Neural cell (in vitro differentiated cells): ENCODE results near the gene KBTBD13. TPM values are rescaled to one million over a fixed set of nuclear protein-coding genes. Genes with fewer than 3 reads are reported as not detected.

Source experiments
- H2AFZ ChIP-seq: fragments of 200-600, 300-800 bp; sonication (generic), shearing (Covaris generic); 2 replicates; pipeline ENCODE4 v1.6.0; 2014; ENCODE audit warnings: low read depth, mild to moderate bottlenecking, antibody characterized with exemption, low read length, moderate library complexity
- H3F3A ChIP-seq: fragments of 200-600 bp; shearing (Covaris generic); 2 replicates; pipeline ENCODE4 v1.6.1; 2016; ENCODE audit warnings: mild to moderate bottlenecking, moderate library complexity, mixed read lengths, antibody characterized with exemption, low read length; ENCODE audit not compliant: insufficient read depth, poor library complexity, severe bottlenecking
- H3K27ac ChIP-seq: fragments of 200-600, 300-800 bp; sonication (generic), shearing (Covaris generic); 2 replicates; pipeline ENCODE4 v1.5.1; 2014; ENCODE audit warnings: mild to moderate bottlenecking, low read length, moderate library complexity
- H3K27me3 ChIP-seq: fragments of 300-800, 200-600 bp; sonication (generic), shearing (Covaris generic); 2 replicates; pipeline ENCODE4 v1.6.0; 2014; ENCODE audit warnings: mild to moderate bottlenecking, low read depth, low read length, moderate library complexity; ENCODE audit not compliant: insufficient read depth
- H3K36me3 ChIP-seq: fragments of 300-800, 200-600 bp; sonication (generic), shearing (Covaris generic); 2 replicates; pipeline ENCODE4 v1.5.1; 2014; ENCODE audit warnings: mild to moderate bottlenecking, antibody characterized with exemption, low read length, moderate library complexity; ENCODE audit not compliant: insufficient read depth
- H3K4me2 ChIP-seq: fragments of 300-800, 200-600 bp; sonication (generic), shearing (Covaris generic); 2 replicates; pipeline ENCODE4 v1.6.0; 2014; ENCODE audit warnings: mild to moderate bottlenecking, low read length
- H3K4me3 ChIP-seq: fragments of 300-800, 200-600 bp; sonication (generic), shearing (Covaris generic); 2 replicates; pipeline ENCODE4 v1.5.1; 2014; ENCODE audit warnings: mild to moderate bottlenecking, low read length, moderate library complexity
- H3K79me2 ChIP-seq: fragments of 200-600 bp; shearing (Covaris generic); replicated peaks from 2 replicates; pipeline ENCODE4 v1.6.0; 2014; ENCODE audit warnings: mild to moderate bottlenecking, low read length, moderate library complexity; ENCODE audit not compliant: insufficient read depth
- H3K9ac ChIP-seq: fragments of 300-800, 200-600 bp; sonication (generic), shearing (Covaris generic); 2 replicates; pipeline ENCODE4 v1.6.1; 2016; ENCODE audit warnings: mild to moderate bottlenecking, low read length, mixed read lengths
- H3K9me2 ChIP-seq: fragments of 200-600 bp; shearing (Covaris generic); 2 replicates; pipeline ENCODE4 v1.6.1; 2016; ENCODE audit warnings: mild to moderate bottlenecking, low read length, mixed read lengths; ENCODE audit not compliant: insufficient read depth
- H3K9me3 ChIP-seq: fragments of 200-600, 300-800 bp; sonication (generic), shearing (Covaris generic); 2 replicates; pipeline ENCODE4 v1.6.1; 2016; ENCODE audit warnings: mild to moderate bottlenecking, mixed run types, low read length, moderate library complexity, mixed read lengths
- H4K20me1 ChIP-seq: fragments of 200-600 bp; shearing (Covaris generic); 2 replicates; pipeline ENCODE4 v1.6.1; 2016; ENCODE audit warnings: mild to moderate bottlenecking, mixed run types; ENCODE audit not compliant: insufficient read depth
- EP300 ChIP-seq: fragments of 450-650 bp; conservative IDR thresholded peaks from 2 replicates; pipeline ENCODE4 v1.6.1; 2014; ENCODE audit warnings: antibody characterized with exemption, mild to moderate bottlenecking, moderate library complexity; ENCODE audit not compliant: poor library complexity, severe bottlenecking
- EZH2 ChIP-seq: fragments of 200-600, 300-800 bp; shearing (Covaris generic), sonication (generic); IDR thresholded peaks from 2 replicates; pipeline ENCODE4 v1.6.1; 2014; ENCODE audit warnings: antibody characterized with exemption, low read length, borderline replicate concordance, mild to moderate bottlenecking; ENCODE audit not compliant: insufficient read depth, poor library complexity, severe bottlenecking
- MXI1 ChIP-seq: fragments of 450-650 bp; conservative IDR thresholded peaks from 2 replicates; pipeline ENCODE4 v1.6.1; 2014; ENCODE audit warnings: antibody characterized with exemption, mild to moderate bottlenecking; ENCODE audit not compliant: poor library complexity, severe bottlenecking
- POLR2AphosphoS5 ChIP-seq: IDR thresholded peaks from 2 replicates; pipeline ENCODE4 v1.6.1; 2012
- RAD21 ChIP-seq: fragments of 450-650 bp; conservative IDR thresholded peaks from 2 replicates; pipeline ENCODE4 v1.6.1; 2014; ENCODE audit warnings: antibody characterized with exemption, mild to moderate bottlenecking, moderate library complexity
- SMC3 ChIP-seq: fragments of 450-650 bp; conservative IDR thresholded peaks from 2 replicates; pipeline ENCODE4 v1.6.1; 2014; ENCODE audit warnings: antibody characterized with exemption, mild to moderate bottlenecking, moderate library complexity; ENCODE audit not compliant: poor library complexity
- TAF1 ChIP-seq: IDR thresholded peaks from 2 replicates; pipeline ENCODE4 v1.6.1; 2012; ENCODE audit warnings: low read depth
- polyA plus RNA-seq: library from polyadenylated mRNA; depleted of rRNA; stranded (reverse); fragments of >200 nt; gene quantifications from 2 replicates; pipeline ENCODE4 v1.2.3, GENCODE V29; 2014
- TF ChIP-seq, protein P1 (sequence below): fragments of 450-650 bp; IDR thresholded peaks from 2 replicates; pipeline ENCODE4 v1.5.1; 2014; ENCODE audit warnings: antibody characterized with exemption, mild to moderate bottlenecking, moderate library complexity; ENCODE audit not compliant: poor library complexity, severe bottlenecking
- TF ChIP-seq, protein P2 (sequence below): IDR thresholded peaks from 2 replicates; pipeline ENCODE4 v1.6.1; 2012; ENCODE audit warnings: borderline replicate concordance

Gene KBTBD13
- polyA plus RNA-seq, 1 donor from 2014 or later: not detected

DNA sequence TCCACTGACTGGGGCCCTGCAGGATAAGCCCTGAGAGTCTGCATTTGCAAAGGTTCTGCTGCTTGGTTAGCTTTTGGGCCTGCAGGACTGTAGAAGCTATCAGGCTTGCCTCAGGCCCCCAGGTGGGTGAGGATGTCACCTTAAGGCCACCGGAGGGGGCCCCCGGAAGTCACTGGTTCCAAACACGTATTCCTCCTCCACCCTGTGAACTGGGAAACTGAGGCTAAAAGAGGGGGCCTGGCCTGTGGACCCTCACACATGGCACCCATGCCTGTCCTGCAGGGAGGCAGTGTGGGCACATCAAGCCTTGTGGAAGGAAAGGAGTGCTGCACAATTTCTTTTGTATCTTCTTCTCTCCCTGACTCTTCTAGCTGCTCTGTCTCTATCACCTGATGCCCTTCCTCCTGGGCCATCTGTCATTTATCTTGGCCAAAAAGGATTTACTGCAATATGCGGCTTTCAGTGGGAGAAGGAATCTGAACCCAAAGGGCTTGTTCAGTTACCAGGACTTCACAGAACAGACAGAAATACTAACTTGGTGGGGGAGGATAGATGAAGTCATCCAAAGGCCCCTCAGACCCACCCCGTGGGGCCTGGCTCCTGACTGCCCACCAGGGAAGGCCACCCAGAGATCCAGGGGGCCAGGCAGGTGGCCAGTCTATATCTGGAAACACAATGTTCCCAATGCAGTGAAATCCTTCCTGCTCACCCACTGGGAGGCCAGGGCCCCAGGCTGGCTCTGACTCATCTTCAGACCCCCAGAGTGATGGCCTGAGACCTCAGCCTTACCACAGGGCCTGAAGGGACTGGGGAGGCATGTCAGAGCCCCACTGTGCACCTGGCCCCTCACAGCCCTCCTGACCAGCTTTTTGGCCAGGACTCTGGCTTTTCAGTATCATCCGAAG is 20.2 kb downstream of the KBTBD13 start:
- H3F3A ChIP-seq: no peaks in the 10 kb centered on the region
- TF ChIP-seq SMC3: no peak
- TF ChIP-seq, protein P1, sequence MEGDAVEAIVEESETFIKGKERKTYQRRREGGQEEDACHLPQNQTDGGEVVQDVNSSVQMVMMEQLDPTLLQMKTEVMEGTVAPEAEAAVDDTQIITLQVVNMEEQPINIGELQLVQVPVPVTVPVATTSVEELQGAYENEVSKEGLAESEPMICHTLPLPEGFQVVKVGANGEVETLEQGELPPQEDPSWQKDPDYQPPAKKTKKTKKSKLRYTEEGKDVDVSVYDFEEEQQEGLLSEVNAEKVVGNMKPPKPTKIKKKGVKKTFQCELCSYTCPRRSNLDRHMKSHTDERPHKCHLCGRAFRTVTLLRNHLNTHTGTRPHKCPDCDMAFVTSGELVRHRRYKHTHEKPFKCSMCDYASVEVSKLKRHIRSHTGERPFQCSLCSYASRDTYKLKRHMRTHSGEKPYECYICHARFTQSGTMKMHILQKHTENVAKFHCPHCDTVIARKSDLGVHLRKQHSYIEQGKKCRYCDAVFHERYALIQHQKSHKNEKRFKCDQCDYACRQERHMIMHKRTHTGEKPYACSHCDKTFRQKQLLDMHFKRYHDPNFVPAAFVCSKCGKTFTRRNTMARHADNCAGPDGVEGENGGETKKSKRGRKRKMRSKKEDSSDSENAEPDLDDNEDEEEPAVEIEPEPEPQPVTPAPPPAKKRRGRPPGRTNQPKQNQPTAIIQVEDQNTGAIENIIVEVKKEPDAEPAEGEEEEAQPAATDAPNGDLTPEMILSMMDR: no peak
- no peaks in the 10 kb centered on the region for H3K79me2 ChIP-seq
- H3K4me3 ChIP-seq: no peak overlapping the region
- no peaks in the 10 kb centered on the region for H3K9me2 ChIP-seq
- H2AFZ ChIP-seq: no peak overlapping the region
- no peak overlapping the region for H3K4me2 ChIP-seq
- no peaks in the 10 kb centered on the region for H3K9me3 ChIP-seq
- H4K20me1 ChIP-seq: no peaks in the 10 kb centered on the region
- no peaks in the 10 kb centered on the region for H3K27me3 ChIP-seq
- H3K9ac ChIP-seq: no peak overlapping the region
- H3K36me3 ChIP-seq: no peaks in the 10 kb centered on the region
- H3K27ac ChIP-seq: no peak overlapping the region

DNA sequence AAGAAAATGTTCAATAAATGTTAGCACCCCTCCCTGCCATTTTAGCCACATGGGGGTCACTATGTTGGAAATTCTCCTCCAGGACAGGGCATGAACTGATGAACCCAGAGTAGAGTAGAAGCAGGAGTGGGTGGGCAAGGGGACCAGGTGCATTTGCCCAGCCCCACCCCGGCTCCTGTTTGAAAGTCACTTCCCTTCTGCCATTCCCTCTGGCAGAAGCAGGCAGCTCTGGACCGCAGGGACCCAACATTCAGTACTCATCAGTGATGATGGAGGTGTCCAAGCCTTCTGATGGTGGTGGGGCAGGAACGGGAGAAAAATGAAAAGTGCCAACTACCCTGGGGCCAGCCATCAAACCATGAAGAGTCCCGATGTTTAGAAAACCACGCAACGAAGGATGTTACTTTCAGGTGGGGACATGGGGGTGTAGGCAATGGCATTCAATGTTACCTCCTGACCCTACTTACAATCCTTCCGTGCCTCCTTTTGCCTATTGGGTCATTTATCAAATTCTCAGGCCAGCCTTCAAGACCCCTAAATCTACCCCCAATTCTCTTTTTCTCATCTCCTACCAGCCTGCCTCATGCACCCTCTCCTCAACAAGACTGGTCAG is 21.2 kb downstream of the KBTBD13 start:
- peaks cover 6% of the 10 kb centered on the region for H3K27me3 ChIP-seq
- H3F3A ChIP-seq: no peaks in the 10 kb centered on the region
- H3K79me2 ChIP-seq: no peaks in the 10 kb centered on the region
- H3K9ac ChIP-seq: no peak overlapping the region
- H3K4me2 ChIP-seq: no peak overlapping the region
- no peak overlapping the region for H3K27ac ChIP-seq
- H3K4me3 ChIP-seq: no peak overlapping the region
- no peaks in the 10 kb centered on the region for H4K20me1 ChIP-seq
- TF ChIP-seq MXI1 (no peak), EP300 (no peak), EZH2 (no peak), RAD21 (no peak), TAF1 (no peak), POLR2AphosphoS5 (no peak), SMC3 (no peak)
- TF ChIP-seq, protein P1: no peak
- TF ChIP-seq, protein P2, sequence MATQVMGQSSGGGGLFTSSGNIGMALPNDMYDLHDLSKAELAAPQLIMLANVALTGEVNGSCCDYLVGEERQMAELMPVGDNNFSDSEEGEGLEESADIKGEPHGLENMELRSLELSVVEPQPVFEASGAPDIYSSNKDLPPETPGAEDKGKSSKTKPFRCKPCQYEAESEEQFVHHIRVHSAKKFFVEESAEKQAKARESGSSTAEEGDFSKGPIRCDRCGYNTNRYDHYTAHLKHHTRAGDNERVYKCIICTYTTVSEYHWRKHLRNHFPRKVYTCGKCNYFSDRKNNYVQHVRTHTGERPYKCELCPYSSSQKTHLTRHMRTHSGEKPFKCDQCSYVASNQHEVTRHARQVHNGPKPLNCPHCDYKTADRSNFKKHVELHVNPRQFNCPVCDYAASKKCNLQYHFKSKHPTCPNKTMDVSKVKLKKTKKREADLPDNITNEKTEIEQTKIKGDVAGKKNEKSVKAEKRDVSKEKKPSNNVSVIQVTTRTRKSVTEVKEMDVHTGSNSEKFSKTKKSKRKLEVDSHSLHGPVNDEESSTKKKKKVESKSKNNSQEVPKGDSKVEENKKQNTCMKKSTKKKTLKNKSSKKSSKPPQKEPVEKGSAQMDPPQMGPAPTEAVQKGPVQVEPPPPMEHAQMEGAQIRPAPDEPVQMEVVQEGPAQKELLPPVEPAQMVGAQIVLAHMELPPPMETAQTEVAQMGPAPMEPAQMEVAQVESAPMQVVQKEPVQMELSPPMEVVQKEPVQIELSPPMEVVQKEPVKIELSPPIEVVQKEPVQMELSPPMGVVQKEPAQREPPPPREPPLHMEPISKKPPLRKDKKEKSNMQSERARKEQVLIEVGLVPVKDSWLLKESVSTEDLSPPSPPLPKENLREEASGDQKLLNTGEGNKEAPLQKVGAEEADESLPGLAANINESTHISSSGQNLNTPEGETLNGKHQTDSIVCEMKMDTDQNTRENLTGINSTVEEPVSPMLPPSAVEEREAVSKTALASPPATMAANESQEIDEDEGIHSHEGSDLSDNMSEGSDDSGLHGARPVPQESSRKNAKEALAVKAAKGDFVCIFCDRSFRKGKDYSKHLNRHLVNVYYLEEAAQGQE: no peak
- H3K9me2 ChIP-seq: no peaks in the 10 kb centered on the region
- H2AFZ ChIP-seq: no peak overlapping the region
- H3K9me3 ChIP-seq: no peaks in the 10 kb centered on the region
- no peaks in the 10 kb centered on the region for H3K36me3 ChIP-seq
